ENCODE results near the gene BST2. TPM values are rescaled to one million over a fixed set of nuclear protein-coding genes. Genes with fewer than 3 reads are reported as not detected.

The BST2 gene
- total RNA-seq, 1 experiment from 2014 or later: 0.84 TPM

GRCh38 chr19:17380426-17381138 is 24.8 kb downstream of the BST2 start:
- TF ChIP-seq EZH2 (IDR thresholded peaks at IDR 0.05; ENCODE audit: low read length, unreplicated experiment) (no peak), EZH2phosphoT487 (IDR thresholded peaks at IDR 0.05; ENCODE audit: borderline replicate concordance, low read length) (no peak), CTCF (conservative IDR thresholded peaks at IDR 0.05; ENCODE audit: low read depth, low read length) (no peak)
- ChIA-PET CTCF (no interaction called here), POLR2A (ENCODE audit: unreplicated experiment) (no interaction called here)
- no peaks in the 10 kb centered on the region for H3K9me3 ChIP-seq (ENCODE audit: low read length)
- no peaks in the 10 kb centered on the region for H4K20me1 ChIP-seq (ENCODE audit: low read length)
- ATAC-seq: no peak
- no peaks in the 10 kb centered on the region for H3K36me3 ChIP-seq (ENCODE audit: low read depth, low read length)
- H3K9ac ChIP-seq (ENCODE audit: low read length): no peak overlapping the region
- H3K27me3 ChIP-seq (ENCODE audit: low read length): no peaks in the 10 kb centered on the region
- no peaks in the 10 kb centered on the region for H3K4me1 ChIP-seq (ENCODE audit: insufficient read depth, low read length)
- H3F3A ChIP-seq (ENCODE audit: low read length, unreplicated experiment): no peaks in the 10 kb centered on the region
- H3K79me2 ChIP-seq (ENCODE audit: low read length): no peaks in the 10 kb centered on the region
- no peak overlapping the region for H3K4me3 ChIP-seq (ENCODE audit: low read length)
- no peak overlapping the region for H2AFZ ChIP-seq (ENCODE audit: low read length)
- no TSS peak for BruUV-seq (replicated peaks)
- H3K4me2 ChIP-seq (ENCODE audit: low read length): no peak overlapping the region
- H3K9me2 ChIP-seq (replicated peaks; ENCODE audit: low read length): no peaks in the 10 kb centered on the region
- DNase-seq: no peak
- intact Hi-C loops (cut with micrococcal nuclease): loop anchor here (10.0 kb wide), 1 partner anchor 86 kb away; no protein-coding TSS in a partner anchor
- H3K27ac ChIP-seq (ENCODE audit: low read length): no peak overlapping the region

- intact Hi-C loops (cut with micrococcal nuclease): no loop called here
- TF ChIP-seq CTCF (conservative IDR thresholded peaks at IDR 0.05; ENCODE audit: low read depth, low read length): no peak
- no peak for TF ChIP-seq EZH2phosphoT487 (IDR thresholded peaks at IDR 0.05; ENCODE audit: borderline replicate concordance, low read length)
- TF ChIP-seq EZH2 (IDR thresholded peaks at IDR 0.05; ENCODE audit: low read length, unreplicated experiment): no peak
- ATAC-seq: no peak
- DNase-seq: no peak
- H3K9me2 ChIP-seq (replicated peaks; ENCODE audit: low read length): no peaks in the 10 kb centered on the region
- ChIA-PET POLR2A (ENCODE audit: unreplicated experiment) (no interaction called here), CTCF (no interaction called here)
- no peak overlapping the region for H3K4me3 ChIP-seq (ENCODE audit: low read length)
- H3K36me3 ChIP-seq (ENCODE audit: low read depth, low read length): no peaks in the 10 kb centered on the region
- H3K4me1 ChIP-seq (ENCODE audit: insufficient read depth, low read length): no peaks in the 10 kb centered on the region
- BruUV-seq (replicated peaks): no TSS peak
- H3K79me2 ChIP-seq (ENCODE audit: low read length): no peaks in the 10 kb centered on the region
- H4K20me1 ChIP-seq (ENCODE audit: low read length): no peaks in the 10 kb centered on the region
- no peak overlapping the region for H3K9ac ChIP-seq (ENCODE audit: low read length)
- no peaks in the 10 kb centered on the region for H3K27me3 ChIP-seq (ENCODE audit: low read length)
- H3F3A ChIP-seq (ENCODE audit: low read length, unreplicated experiment): no peaks in the 10 kb centered on the region
- no peak overlapping the region for H3K4me2 ChIP-seq (ENCODE audit: low read length)
- H3K9me3 ChIP-seq (ENCODE audit: low read length): no peaks in the 10 kb centered on the region
- H2AFZ ChIP-seq (ENCODE audit: low read length): no peak overlapping the region
- no peak overlapping the region for H3K27ac ChIP-seq (ENCODE audit: low read length)
Observed at GRCh38 chr19:17379221-17379631, 26.2 kb downstream of the BST2 start.

GRCh38 chr19:17378271-17378670 is 27.2 kb downstream of the BST2 start:
- POLR2A ChIA-PET (ENCODE audit: unreplicated experiment): no interaction called here
- no peak overlapping the region for H3K4me2 ChIP-seq (ENCODE audit: low read length)
- H4K20me1 ChIP-seq (ENCODE audit: low read length): no peaks in the 10 kb centered on the region
- no peaks in the 10 kb centered on the region for H3K9me3 ChIP-seq (ENCODE audit: low read length)
- CTCF ChIA-PET: no interaction called here
- H3K27ac ChIP-seq (ENCODE audit: low read length): no peak overlapping the region
- H2AFZ ChIP-seq (ENCODE audit: low read length): no peak overlapping the region
- no peaks in the 10 kb centered on the region for H3K79me2 ChIP-seq (ENCODE audit: low read length)
- H3K36me3 ChIP-seq (ENCODE audit: low read depth, low read length): no peaks in the 10 kb centered on the region
- H3K4me3 ChIP-seq (ENCODE audit: low read length): no peak overlapping the region
- H3K9me2 ChIP-seq (replicated peaks; ENCODE audit: low read length): no peaks in the 10 kb centered on the region
- no peaks in the 10 kb centered on the region for H3K27me3 ChIP-seq (ENCODE audit: low read length)
- no peak for TF ChIP-seq CTCF (conservative IDR thresholded peaks at IDR 0.05; ENCODE audit: low read depth, low read length)
- BruUV-seq (replicated peaks): no TSS peak
- no peaks in the 10 kb centered on the region for H3K4me1 ChIP-seq (ENCODE audit: insufficient read depth, low read length)
- H3F3A ChIP-seq (ENCODE audit: low read length, unreplicated experiment): no peaks in the 10 kb centered on the region
- H3K9ac ChIP-seq (ENCODE audit: low read length): no peak overlapping the region
- intact Hi-C loops (cut with micrococcal nuclease): no loop called here
- DNase-seq (no peak), ATAC-seq (no peak)
